Glutamatergic neuron (in vitro differentiated cells): ENCODE data around the gene ZMYND10. TPM values are rescaled to one million over a fixed set of nuclear protein-coding genes. Genes with fewer than 3 reads are reported as not detected.

Experiments
- DNase-seq: peaks from one replicate; pipeline ENCODE4 v3.0.0; 2022
- H3K27ac Mint-ChIP-seq: one replicate; pipeline ENCODE4 v1.8.0; 2020; ENCODE audit warnings: mild to moderate bottlenecking, mixed read lengths, inconsistent platforms; ENCODE audit not compliant: unreplicated experiment
- H3K27me3 Mint-ChIP-seq: one replicate; pipeline ENCODE4 v1.8.0; 2020; ENCODE audit warnings: mild to moderate bottlenecking, moderate library complexity, mixed read lengths, inconsistent platforms; ENCODE audit not compliant: unreplicated experiment
- H3K36me3 Mint-ChIP-seq: one replicate; pipeline ENCODE4 v1.8.0; 2020; ENCODE audit warnings: mild to moderate bottlenecking, mixed read lengths, inconsistent platforms; ENCODE audit not compliant: unreplicated experiment
- H3K4me1 Mint-ChIP-seq: one replicate; pipeline ENCODE4 v1.8.0; 2020; ENCODE audit warnings: mild to moderate bottlenecking, low read depth, mixed read lengths, inconsistent platforms; ENCODE audit not compliant: unreplicated experiment
- H3K4me3 Mint-ChIP-seq: one replicate; pipeline ENCODE4 v1.8.0; 2020; ENCODE audit warnings: mild to moderate bottlenecking, mixed read lengths, inconsistent platforms; ENCODE audit not compliant: unreplicated experiment
- H3K9me3 Mint-ChIP-seq: one replicate; pipeline ENCODE4 v1.8.0; 2020; ENCODE audit warnings: mild to moderate bottlenecking, moderate library complexity, mixed read lengths, inconsistent platforms; ENCODE audit not compliant: unreplicated experiment
- CTCF ChIP-seq: fragments of 200-600 bp; sonication (generic); IDR thresholded peaks from one replicate; pipeline ENCODE4 v1.5.0; 2021; ENCODE audit not compliant: partially characterized antibody, unreplicated experiment
- total RNA-seq: library from RNA; stranded (reverse); fragmentation: NEBNext Ultra II Directional; extraction: Animal tissue kit (Norgen Biotek cat#: 25700); gene quantifications from one replicate; pipeline ENCODE4 v1.2.1, GENCODE V29; 2021; ENCODE audit not compliant: unreplicated experiment

The ZMYND10 gene
- total RNA-seq, 1 donor from 2014 or later, result 1.3 TPM

- DNase-seq, result no peak
- peaks cover 5% of the 10 kb centered on the region for H3K9me3 Mint-ChIP-seq
- no peaks in the 10 kb centered on the region for H3K36me3 Mint-ChIP-seq
- H3K27me3 Mint-ChIP-seq, result peaks cover 7% of the 10 kb centered on the region
- TF ChIP-seq CTCF, result no peak
- H3K4me1 Mint-ChIP-seq, result peaks cover 18% of the 10 kb centered on the region
- no peak overlapping the region for H3K27ac Mint-ChIP-seq
- no peak overlapping the region for H3K4me3 Mint-ChIP-seq
Observed at GRCh38 chr3:50381383-50381782, 35.9 kb upstream of the ZMYND10 start.

GRCh38 chr3:50380405-50381085 is 35.0 kb upstream of the ZMYND10 start:
- no peaks in the 10 kb centered on the region for H3K36me3 Mint-ChIP-seq
- H3K27ac Mint-ChIP-seq, result no peak overlapping the region
- peaks cover 5% of the 10 kb centered on the region for H3K9me3 Mint-ChIP-seq
- TF ChIP-seq CTCF, result no peak
- peaks cover 7% of the 10 kb centered on the region for H3K27me3 Mint-ChIP-seq
- H3K4me3 Mint-ChIP-seq, result no peak overlapping the region
- peaks cover 18% of the 10 kb centered on the region for H3K4me1 Mint-ChIP-seq
- no peak for DNase-seq

GRCh38 chr3:50378757-50379156 is 33.2 kb upstream of the ZMYND10 start:
- no peaks in the 10 kb centered on the region for H3K36me3 Mint-ChIP-seq
- peaks cover 5% of the 10 kb centered on the region for H3K9me3 Mint-ChIP-seq
- TF ChIP-seq CTCF, result no peak
- peaks cover 5% of the 10 kb centered on the region for H3K27me3 Mint-ChIP-seq
- no peak overlapping the region for H3K4me3 Mint-ChIP-seq
- H3K4me1 Mint-ChIP-seq, result peaks cover 16% of the 10 kb centered on the region
- H3K27ac Mint-ChIP-seq, result no peak overlapping the region
- DNase-seq, result no peak

GRCh38 chr3:50378024-50378423 is 32.5 kb upstream of the ZMYND10 start:
- peaks cover 16% of the 10 kb centered on the region for H3K4me1 Mint-ChIP-seq
- no peak overlapping the region for H3K27ac Mint-ChIP-seq
- peaks cover 4% of the 10 kb centered on the region for H3K9me3 Mint-ChIP-seq
- H3K27me3 Mint-ChIP-seq, result peaks cover 3% of the 10 kb centered on the region
- DNase-seq, result no peak
- H3K4me3 Mint-ChIP-seq, result no peak overlapping the region
- H3K36me3 Mint-ChIP-seq, result no peaks in the 10 kb centered on the region
- TF ChIP-seq CTCF, result no peak

- Mint-ChIP-seq H3K27ac (no peak overlapping the region), H3K27me3 (peaks cover 8% of the 10 kb centered on the region), H3K4me3 (no peak overlapping the region), H3K4me1 (peaks cover 9% of the 10 kb centered on the region), H3K36me3 (no peaks in the 10 kb centered on the region), H3K9me3 (peaks cover 6% of the 10 kb centered on the region)
- TF ChIP-seq CTCF, result no peak
- no peak for DNase-seq
Observed at GRCh38 chr3:50375258-50375931, 29.9 kb upstream of the ZMYND10 start.
